SK-N-SH treated with all-trans-retinoic acid at 6 μM for 48 hours (cell line): ENCODE results near the gene FGF11.

ENCODE experiments used
- ATAC-seq: fragments of 200-7000 bp; cut with Tn5 transposase; 3 replicates; pipeline ENCODE4 v1.9.1; 2020; ENCODE audit warnings: mild to moderate bottlenecking, moderate library complexity
- ARNTL ChIP-seq: fragments of 450-650 bp; formaldehyde crosslinking; IDR thresholded peaks from 2 replicates; pipeline ENCODE4 v1.5.0; 2020; ENCODE audit warnings: low read depth, mild to moderate bottlenecking, moderate library complexity, borderline replicate concordance
- BACH2 ChIP-seq: fragments of 250-450 bp; sonication (Bioruptor Pico); IDR thresholded peaks from 2 replicates; pipeline ENCODE4 v1.9.0; 2021; ENCODE audit warnings: mild to moderate bottlenecking, borderline replicate concordance
- CSDC2 ChIP-seq: fragments of 250-450 bp; sonication (Bioruptor Pico); IDR thresholded peaks from 2 replicates; pipeline ENCODE4 v1.5.0; 2020; ENCODE audit warnings: mild to moderate bottlenecking, moderate library complexity
- ESRRG ChIP-seq: fragments of 250-450 bp; sonication (Bioruptor Pico); IDR thresholded peaks from 2 replicates; pipeline ENCODE4 v1.6.1; 2021; ENCODE audit warnings: mild to moderate bottlenecking
- OSR1 ChIP-seq: fragments of 250-450 bp; sonication (Bioruptor Pico); IDR thresholded peaks from 2 replicates; pipeline ENCODE4 v1.8.0; 2022; ENCODE audit warnings: moderate library complexity, mild to moderate bottlenecking, inconsistent platforms
- PATZ1 ChIP-seq: fragments of 250-450 bp; sonication (Bioruptor Pico); IDR thresholded peaks from 2 replicates; pipeline ENCODE4 v1.8.0; 2020; ENCODE audit warnings: mild to moderate bottlenecking, moderate library complexity, borderline replicate concordance
- PPARA ChIP-seq: fragments of 250-450 bp; sonication (Bioruptor Pico); IDR thresholded peaks from 2 replicates; pipeline ENCODE4 v1.5.0; 2020; ENCODE audit warnings: mild to moderate bottlenecking, borderline replicate concordance
- TCF4 ChIP-seq: fragments of 250-450 bp; sonication (Bioruptor Pico); IDR thresholded peaks from 2 replicates; pipeline ENCODE4 v1.8.0; 2021; ENCODE audit warnings: mild to moderate bottlenecking, moderate library complexity, borderline replicate concordance
- TOX ChIP-seq: fragments of 250-450 bp; sonication (Bioruptor Pico); IDR thresholded peaks from 2 replicates; pipeline ENCODE4 v1.8.0; 2021; ENCODE audit warnings: mild to moderate bottlenecking, moderate library complexity, borderline replicate concordance
- ZC3H10 ChIP-seq: fragments of 250-450 bp; sonication (Bioruptor Pico); IDR thresholded peaks from 2 replicates; pipeline ENCODE4 v1.5.1; 2021; ENCODE audit warnings: mild to moderate bottlenecking, moderate library complexity
- ZFP3 ChIP-seq: fragments of 250-450 bp; sonication (Bioruptor Pico); IDR thresholded peaks from 2 replicates; pipeline ENCODE4 v1.5.0; 2020; ENCODE audit warnings: mild to moderate bottlenecking, moderate library complexity
- ZFP30 ChIP-seq: fragments of 450-650 bp; formaldehyde crosslinking; IDR thresholded peaks from 2 replicates; pipeline ENCODE4 v1.5.0; 2022; ENCODE audit warnings: mild to moderate bottlenecking, moderate library complexity
- ZNF565 ChIP-seq: fragments of 450-650 bp; formaldehyde crosslinking; conservative IDR thresholded peaks from 2 replicates; pipeline ENCODE4 v1.5.0; 2020; ENCODE audit warnings: low read depth, mild to moderate bottlenecking, moderate library complexity
- ZNF70 ChIP-seq: fragments of 450-650 bp; formaldehyde crosslinking; IDR thresholded peaks from 2 replicates; pipeline ENCODE4 v1.5.0; 2020; ENCODE audit warnings: mild to moderate bottlenecking, moderate library complexity
- TF ChIP-seq, protein P1 (sequence below): fragments of 250-450 bp; sonication (Bioruptor Pico); IDR thresholded peaks from 2 replicates; pipeline ENCODE4 v1.5.0; 2020; ENCODE audit warnings: mild to moderate bottlenecking, moderate library complexity
- TF ChIP-seq, protein P2 (sequence below): fragments of 250-450 bp; sonication (Bioruptor Pico); IDR thresholded peaks from 2 replicates; pipeline ENCODE4 v1.5.1; 2021; ENCODE audit warnings: mild to moderate bottlenecking, moderate library complexity
- TF ChIP-seq, protein P3 (sequence below): fragments of 250-450 bp; sonication (Bioruptor Pico); IDR thresholded peaks from 2 replicates; pipeline ENCODE4 v1.8.0; 2021; ENCODE audit warnings: low read depth, mild to moderate bottlenecking, moderate library complexity, borderline replicate concordance
- TF ChIP-seq, protein P4 (sequence below): fragments of 250-450 bp; sonication (Bioruptor Pico); IDR thresholded peaks from 2 replicates; pipeline ENCODE4 v1.5.1; 2020; ENCODE audit warnings: low read depth, mild to moderate bottlenecking, moderate library complexity

The FGF11 gene

DNA sequence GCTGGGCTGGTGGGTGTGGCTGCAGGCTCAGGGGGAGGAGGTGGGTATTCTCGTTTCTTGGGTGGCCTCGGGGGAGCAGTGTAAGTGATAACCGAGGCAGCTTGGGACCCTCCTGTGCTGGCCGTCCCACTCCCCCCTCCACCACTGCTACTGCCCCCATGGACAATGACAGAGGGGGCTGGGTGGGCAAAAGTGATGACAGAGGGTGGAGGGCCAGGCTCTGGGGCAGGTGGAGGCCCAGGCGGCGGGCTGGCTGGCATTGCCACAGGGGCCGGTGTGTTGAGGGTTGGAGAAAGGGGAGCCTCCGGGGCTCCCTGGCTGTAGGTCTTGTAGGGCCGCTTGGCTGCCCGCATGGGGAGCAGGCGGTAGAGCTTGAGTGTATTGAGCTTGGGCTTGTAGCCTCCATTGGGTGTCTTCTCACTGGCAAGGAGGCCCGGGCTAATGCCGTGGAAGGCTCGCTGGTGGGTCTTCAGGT, 24.1 kb downstream of the FGF11 start (continued):
- TF ChIP-seq, protein P1, sequence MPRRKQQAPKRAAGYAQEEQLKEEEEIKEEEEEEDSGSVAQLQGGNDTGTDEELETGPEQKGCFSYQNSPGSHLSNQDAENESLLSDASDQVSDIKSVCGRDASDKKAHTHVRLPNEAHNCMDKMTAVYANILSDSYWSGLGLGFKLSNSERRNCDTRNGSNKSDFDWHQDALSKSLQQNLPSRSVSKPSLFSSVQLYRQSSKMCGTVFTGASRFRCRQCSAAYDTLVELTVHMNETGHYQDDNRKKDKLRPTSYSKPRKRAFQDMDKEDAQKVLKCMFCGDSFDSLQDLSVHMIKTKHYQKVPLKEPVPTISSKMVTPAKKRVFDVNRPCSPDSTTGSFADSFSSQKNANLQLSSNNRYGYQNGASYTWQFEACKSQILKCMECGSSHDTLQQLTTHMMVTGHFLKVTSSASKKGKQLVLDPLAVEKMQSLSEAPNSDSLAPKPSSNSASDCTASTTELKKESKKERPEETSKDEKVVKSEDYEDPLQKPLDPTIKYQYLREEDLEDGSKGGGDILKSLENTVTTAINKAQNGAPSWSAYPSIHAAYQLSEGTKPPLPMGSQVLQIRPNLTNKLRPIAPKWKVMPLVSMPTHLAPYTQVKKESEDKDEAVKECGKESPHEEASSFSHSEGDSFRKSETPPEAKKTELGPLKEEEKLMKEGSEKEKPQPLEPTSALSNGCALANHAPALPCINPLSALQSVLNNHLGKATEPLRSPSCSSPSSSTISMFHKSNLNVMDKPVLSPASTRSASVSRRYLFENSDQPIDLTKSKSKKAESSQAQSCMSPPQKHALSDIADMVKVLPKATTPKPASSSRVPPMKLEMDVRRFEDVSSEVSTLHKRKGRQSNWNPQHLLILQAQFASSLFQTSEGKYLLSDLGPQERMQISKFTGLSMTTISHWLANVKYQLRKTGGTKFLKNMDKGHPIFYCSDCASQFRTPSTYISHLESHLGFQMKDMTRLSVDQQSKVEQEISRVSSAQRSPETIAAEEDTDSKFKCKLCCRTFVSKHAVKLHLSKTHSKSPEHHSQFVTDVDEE (CRISPR knock-in tag): no peak

GRCh38 chr17:7464081-7464480, 24.8 kb downstream of the FGF11 start:
- TF ChIP-seq, protein P1 (CRISPR knock-in tag): no peak
- TF ChIP-seq ARNTL: no peak
- no peak for TF ChIP-seq PPARA
- TF ChIP-seq, protein P2, sequence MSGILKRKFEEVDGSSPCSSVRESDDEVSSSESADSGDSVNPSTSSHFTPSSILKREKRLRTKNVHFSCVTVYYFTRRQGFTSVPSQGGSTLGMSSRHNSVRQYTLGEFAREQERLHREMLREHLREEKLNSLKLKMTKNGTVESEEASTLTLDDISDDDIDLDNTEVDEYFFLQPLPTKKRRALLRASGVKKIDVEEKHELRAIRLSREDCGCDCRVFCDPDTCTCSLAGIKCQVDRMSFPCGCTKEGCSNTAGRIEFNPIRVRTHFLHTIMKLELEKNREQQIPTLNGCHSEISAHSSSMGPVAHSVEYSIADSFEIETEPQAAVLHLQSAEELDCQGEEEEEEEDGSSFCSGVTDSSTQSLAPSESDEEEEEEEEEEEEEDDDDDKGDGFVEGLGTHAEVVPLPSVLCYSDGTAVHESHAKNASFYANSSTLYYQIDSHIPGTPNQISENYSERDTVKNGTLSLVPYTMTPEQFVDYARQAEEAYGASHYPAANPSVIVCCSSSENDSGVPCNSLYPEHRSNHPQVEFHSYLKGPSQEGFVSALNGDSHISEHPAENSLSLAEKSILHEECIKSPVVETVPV: no peak
- no peak for TF ChIP-seq ESRRG (CRISPR knock-in tag)
- no peak for TF ChIP-seq ZFP30 (CRISPR knock-in tag)
- no peak for TF ChIP-seq TCF4 (CRISPR knock-in tag)
- TF ChIP-seq, protein P3, sequence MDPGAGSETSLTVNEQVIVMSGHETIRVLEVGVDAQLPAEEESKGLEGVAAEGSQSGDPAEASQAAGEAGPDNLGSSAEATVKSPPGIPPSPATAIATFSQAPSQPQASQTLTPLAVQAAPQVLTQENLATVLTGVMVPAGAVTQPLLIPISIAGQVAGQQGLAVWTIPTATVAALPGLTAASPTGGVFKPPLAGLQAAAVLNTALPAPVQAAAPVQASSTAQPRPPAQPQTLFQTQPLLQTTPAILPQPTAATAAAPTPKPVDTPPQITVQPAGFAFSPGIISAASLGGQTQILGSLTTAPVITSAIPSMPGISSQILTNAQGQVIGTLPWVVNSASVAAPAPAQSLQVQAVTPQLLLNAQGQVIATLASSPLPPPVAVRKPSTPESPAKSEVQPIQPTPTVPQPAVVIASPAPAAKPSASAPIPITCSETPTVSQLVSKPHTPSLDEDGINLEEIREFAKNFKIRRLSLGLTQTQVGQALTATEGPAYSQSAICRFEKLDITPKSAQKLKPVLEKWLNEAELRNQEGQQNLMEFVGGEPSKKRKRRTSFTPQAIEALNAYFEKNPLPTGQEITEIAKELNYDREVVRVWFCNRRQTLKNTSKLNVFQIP (CRISPR knock-in tag): no peak
- no peak for TF ChIP-seq PATZ1
- no peak for TF ChIP-seq CSDC2
- no peak for TF ChIP-seq TOX (CRISPR knock-in tag)
- TF ChIP-seq, protein P4, sequence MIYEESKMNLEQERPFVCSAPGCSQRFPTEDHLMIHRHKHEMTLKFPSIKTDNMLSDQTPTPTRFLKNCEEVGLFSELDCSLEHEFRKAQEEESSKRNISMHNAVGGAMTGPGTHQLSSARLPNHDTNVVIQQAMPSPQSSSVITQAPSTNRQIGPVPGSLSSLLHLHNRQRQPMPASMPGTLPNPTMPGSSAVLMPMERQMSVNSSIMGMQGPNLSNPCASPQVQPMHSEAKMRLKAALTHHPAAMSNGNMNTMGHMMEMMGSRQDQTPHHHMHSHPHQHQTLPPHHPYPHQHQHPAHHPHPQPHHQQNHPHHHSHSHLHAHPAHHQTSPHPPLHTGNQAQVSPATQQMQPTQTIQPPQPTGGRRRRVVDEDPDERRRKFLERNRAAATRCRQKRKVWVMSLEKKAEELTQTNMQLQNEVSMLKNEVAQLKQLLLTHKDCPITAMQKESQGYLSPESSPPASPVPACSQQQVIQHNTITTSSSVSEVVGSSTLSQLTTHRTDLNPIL (CRISPR knock-in tag): no peak
- no peak for TF ChIP-seq ZNF565 (CRISPR knock-in tag)
- TF ChIP-seq, all 23 proteins: peak for 0

GRCh38 chr17:7465597-7466275, 26.4 kb downstream of the FGF11 start:
- ATAC-seq: no peak
- TF ChIP-seq TCF4 (CRISPR knock-in tag): no peak
- no peak for TF ChIP-seq ZFP30 (CRISPR knock-in tag)
- no peak for TF ChIP-seq PPARA
- TF ChIP-seq BACH2 (CRISPR knock-in tag): no peak

More at GRCh38 chr17:7464081-7464480, 24.8 kb downstream of the FGF11 start:
- no peak for ATAC-seq

- ATAC-seq: no peak
- TF ChIP-seq, protein P1 (CRISPR knock-in tag): no peak
- TF ChIP-seq, protein P4 (CRISPR knock-in tag): no peak
- TF ChIP-seq ZC3H10 (CRISPR knock-in tag) (no peak), ZFP3 (CRISPR knock-in tag) (no peak), ZNF70 (CRISPR knock-in tag) (no peak), OSR1 (CRISPR knock-in tag) (no peak), ESRRG (CRISPR knock-in tag) (no peak), BACH2 (CRISPR knock-in tag) (no peak), PPARA (no peak)
Observed at GRCh38 chr17:7466318-7466638, 27.0 kb downstream of the FGF11 start.
